Measurements from ENCODE around the gene OLFM3. TPM values are rescaled to one million over a fixed set of nuclear protein-coding genes. Genes with fewer than 3 reads are reported as not detected.

OLFM3 gene
- total RNA-seq, 1 donor from 2014 or later, result not detected

- no peaks in the 10 kb centered on the region for H3K4me1 ChIP-seq
- TF ChIP-seq, protein P1, sequence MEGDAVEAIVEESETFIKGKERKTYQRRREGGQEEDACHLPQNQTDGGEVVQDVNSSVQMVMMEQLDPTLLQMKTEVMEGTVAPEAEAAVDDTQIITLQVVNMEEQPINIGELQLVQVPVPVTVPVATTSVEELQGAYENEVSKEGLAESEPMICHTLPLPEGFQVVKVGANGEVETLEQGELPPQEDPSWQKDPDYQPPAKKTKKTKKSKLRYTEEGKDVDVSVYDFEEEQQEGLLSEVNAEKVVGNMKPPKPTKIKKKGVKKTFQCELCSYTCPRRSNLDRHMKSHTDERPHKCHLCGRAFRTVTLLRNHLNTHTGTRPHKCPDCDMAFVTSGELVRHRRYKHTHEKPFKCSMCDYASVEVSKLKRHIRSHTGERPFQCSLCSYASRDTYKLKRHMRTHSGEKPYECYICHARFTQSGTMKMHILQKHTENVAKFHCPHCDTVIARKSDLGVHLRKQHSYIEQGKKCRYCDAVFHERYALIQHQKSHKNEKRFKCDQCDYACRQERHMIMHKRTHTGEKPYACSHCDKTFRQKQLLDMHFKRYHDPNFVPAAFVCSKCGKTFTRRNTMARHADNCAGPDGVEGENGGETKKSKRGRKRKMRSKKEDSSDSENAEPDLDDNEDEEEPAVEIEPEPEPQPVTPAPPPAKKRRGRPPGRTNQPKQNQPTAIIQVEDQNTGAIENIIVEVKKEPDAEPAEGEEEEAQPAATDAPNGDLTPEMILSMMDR (IDR thresholded peaks at IDR 0.05; ENCODE audit: borderline replicate concordance), result no peak
- no peaks in the 10 kb centered on the region for H3K9me3 ChIP-seq (replicated peaks)
- no peaks in the 10 kb centered on the region for H3K27me3 ChIP-seq (ENCODE audit: low read depth)
- DNase-seq, result no peak
- intact Hi-C loops (cut with micrococcal nuclease), result no loop called here
- H3K27ac ChIP-seq (replicated peaks), result no peak overlapping the region
- H3K4me3 ChIP-seq, result no peak overlapping the region
- no peaks in the 10 kb centered on the region for H3K36me3 ChIP-seq
Observed at GRCh38 chr1:101953623-101954022, 43.1 kb downstream of the OLFM3 start.

- Histone ChIP-seq H3K4me1 (no peaks in the 10 kb centered on the region), H3K36me3 (no peaks in the 10 kb centered on the region), H3K9me3 (replicated peaks) (no peaks in the 10 kb centered on the region), H3K27me3 (ENCODE audit: low read depth) (no peaks in the 10 kb centered on the region), H3K4me3 (no peak overlapping the region), H3K27ac (replicated peaks) (no peak overlapping the region)
- no peak for DNase-seq
- TF ChIP-seq, protein P1 (IDR thresholded peaks at IDR 0.05; ENCODE audit: borderline replicate concordance), result no peak
- intact Hi-C loops (cut with micrococcal nuclease), result no loop called here
Observed at GRCh38 chr1:101945884-101946283, 50.8 kb downstream of the OLFM3 start.

GRCh38 chr1:101943237-101943636 is 53.5 kb downstream of the OLFM3 start:
- TF ChIP-seq, protein P1 (IDR thresholded peaks at IDR 0.05; ENCODE audit: borderline replicate concordance), result no peak
- Histone ChIP-seq H3K27ac (replicated peaks) (no peak overlapping the region), H3K4me1 (no peaks in the 10 kb centered on the region), H3K9me3 (replicated peaks) (no peaks in the 10 kb centered on the region), H3K4me3 (no peak overlapping the region), H3K36me3 (no peaks in the 10 kb centered on the region), H3K27me3 (ENCODE audit: low read depth) (no peaks in the 10 kb centered on the region)
- DNase-seq, result no peak
- intact Hi-C loops (cut with micrococcal nuclease), result no loop called here

DNA sequence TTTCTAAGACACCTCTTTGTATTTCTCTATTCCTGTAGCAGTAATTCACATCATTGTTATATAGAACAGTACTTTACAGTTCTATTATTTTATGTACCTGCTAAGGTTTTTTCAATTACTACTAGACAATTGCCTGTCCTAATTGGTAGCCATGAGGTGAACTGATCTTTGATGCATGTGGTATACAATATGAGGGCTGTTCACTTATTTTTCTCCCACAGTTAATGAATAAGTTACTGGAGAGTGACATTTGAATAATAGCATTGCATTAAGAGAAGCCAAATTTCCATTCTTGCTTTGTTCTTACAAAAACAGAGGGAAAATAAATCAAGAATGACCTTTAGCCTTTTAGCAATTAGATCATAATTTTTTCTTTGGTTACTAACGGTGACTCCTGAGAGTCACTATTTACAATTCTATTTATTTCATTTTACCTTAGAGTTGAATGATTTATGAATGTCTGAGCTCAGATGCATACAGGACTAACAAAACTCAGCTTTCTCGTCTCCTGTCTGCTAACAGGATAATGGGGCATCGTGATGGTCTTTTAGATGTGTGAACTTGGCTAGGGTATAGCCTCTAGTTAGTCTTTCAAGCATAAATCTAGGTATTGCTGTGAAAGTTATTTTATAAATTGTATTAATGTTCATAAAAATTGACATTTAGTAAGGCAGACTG is 54.1 kb downstream of the OLFM3 start:
- Histone ChIP-seq H3K27ac (replicated peaks) (no peak overlapping the region), H3K36me3 (no peaks in the 10 kb centered on the region), H3K4me3 (no peak overlapping the region), H3K27me3 (ENCODE audit: low read depth) (no peaks in the 10 kb centered on the region), H3K9me3 (replicated peaks) (no peaks in the 10 kb centered on the region), H3K4me1 (no peaks in the 10 kb centered on the region)
- TF ChIP-seq, protein P1 (IDR thresholded peaks at IDR 0.05; ENCODE audit: borderline replicate concordance), result no peak
- DNase-seq, result no peak
- intact Hi-C loops (cut with micrococcal nuclease), result no loop called here

- no peak overlapping the region for H3K27ac ChIP-seq (replicated peaks)
- no peaks in the 10 kb centered on the region for H3K9me3 ChIP-seq (replicated peaks)
- H3K36me3 ChIP-seq, result no peaks in the 10 kb centered on the region
- H3K4me3 ChIP-seq, result no peak overlapping the region
- intact Hi-C loops (cut with micrococcal nuclease), result no loop called here
- no peak for DNase-seq
- H3K27me3 ChIP-seq (ENCODE audit: low read depth), result no peaks in the 10 kb centered on the region
- TF ChIP-seq, protein P1 (IDR thresholded peaks at IDR 0.05; ENCODE audit: borderline replicate concordance), result no peak
- H3K4me1 ChIP-seq, result no peaks in the 10 kb centered on the region
Observed at GRCh38 chr1:101938681-101939080, 58.0 kb downstream of the OLFM3 start.

Measured in left ventricle myocardium inferior (tissue), 1 donor.